HG03064 (cell line): ENCODE data around the gene ADSL.
A peak's percentile ranks its signal among the peaks of the same experiment; 100 is the strongest.

Experiments used
- ATAC-seq: cut with Tn5 transposase; IDR thresholded peaks from one replicate; pipeline ENCODE4 v1.9.1; 2021; ENCODE audit warnings: low read depth; ENCODE audit not compliant: unreplicated experiment

The ADSL gene

DNA sequence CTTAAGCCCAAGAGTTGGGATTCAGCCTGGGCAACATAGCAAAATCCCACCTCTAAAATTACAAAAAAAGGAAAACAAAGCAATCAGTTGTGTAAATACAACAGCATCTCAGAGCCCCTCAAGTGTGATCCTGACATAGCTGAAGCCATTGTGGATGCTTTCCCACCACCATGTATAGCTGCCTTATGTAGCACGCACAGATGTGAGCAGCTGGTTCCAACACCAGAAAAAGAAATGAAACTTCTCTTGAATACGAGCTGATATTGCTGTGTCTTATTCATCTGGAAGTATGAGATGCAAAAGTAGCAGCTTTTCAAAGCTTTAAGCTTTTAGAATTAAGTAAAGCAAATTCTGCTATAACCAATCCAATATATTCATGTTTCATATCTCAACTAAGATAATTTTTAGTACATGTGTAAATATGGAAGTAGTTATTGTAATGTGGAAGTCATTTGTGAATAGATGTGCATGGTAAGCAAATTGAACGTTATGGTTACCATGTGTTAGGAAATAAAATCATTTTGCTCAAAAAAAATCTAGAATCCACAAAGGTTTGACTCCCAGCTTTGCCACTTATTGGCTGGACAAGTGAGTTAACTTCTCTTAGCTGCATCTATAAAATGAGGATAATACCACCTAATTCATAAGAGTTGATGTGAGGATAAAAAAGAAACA, 87.3 kb downstream of the ADSL start:
- no peak for ATAC-seq

DNA sequence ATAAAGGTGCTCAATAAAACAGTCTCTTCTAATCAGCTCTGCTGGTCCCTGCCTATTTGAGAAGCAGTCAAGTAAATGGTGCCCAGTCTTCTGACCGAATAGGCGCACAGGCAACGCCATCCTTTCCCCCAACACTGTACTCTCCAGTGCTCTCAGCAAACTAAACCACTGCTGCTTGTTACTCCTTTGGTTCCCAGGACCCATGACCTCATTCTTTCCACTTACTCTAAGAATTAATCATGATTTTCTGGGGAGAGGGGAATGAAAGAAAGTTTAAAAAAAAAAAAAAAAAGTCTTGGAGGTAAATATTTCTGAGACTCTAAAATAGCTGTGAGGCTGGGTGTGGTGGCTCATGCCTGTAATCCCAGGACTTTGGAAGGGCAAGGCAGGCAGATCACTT, 87.8 kb downstream of the ADSL start:
- ATAC-seq, result no peak

DNA sequence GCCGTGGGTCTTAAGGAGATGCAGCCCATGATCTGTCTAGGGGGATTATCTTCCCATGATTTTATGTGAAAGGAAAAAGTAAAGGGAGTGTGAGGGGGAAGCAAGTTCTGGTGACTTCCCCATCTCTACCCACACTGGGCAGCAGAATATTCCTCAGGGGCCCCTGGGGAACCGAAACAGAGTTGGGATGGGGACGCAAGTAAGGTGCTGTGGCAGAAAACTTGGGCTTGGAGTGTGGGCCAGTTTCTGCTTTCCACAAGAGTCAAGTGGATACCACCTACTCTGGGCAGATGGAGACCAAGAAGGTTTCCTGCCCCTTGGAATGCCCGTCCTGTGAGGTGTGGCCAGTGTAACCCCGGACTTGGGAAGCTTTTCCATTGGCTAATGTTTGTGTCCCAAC, 88.4 kb downstream of the ADSL start:
- no peak for ATAC-seq

DNA sequence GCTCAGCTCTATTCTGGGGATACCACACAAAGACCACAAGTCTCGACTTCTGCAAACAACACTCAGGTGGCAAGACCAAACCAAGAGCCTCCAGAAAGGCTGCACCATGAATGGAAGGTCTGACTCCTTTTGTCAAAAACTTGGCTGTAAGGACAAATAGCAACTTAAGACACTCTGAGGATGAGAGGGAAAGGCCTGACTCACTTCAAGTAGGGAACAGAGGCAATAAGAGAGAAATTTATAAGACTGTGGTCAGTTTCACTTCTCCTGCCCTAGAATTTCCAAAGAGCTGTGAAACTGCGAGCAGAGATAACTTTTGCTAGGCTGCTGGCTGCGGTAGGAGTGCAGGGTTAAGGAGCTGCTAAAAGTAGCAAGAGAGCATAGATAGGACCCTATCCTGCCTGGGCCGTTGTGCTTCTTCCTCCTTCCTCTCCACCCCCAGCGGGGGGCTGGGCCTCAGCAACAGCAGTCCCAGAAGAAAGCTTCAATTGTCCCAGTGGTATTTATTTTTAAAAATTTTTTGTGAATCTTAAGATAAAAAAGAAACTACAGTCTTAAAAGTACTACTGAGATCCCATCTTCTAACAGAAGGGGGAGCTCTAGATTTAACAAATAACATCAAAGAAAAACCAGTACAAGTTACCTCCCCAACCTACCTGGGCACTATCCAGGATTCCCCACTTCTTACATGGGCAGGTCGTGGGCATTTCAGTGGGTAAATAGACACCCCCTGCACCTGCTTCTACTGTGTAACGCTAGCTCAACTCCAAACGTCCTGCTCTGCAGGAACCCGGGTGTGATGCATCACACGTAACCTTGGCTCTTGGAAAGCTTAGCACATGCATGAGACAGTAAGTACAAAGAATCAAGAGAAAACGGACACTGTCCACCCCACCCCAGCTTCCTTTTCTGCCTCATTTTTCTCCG, 90.5 kb downstream of the ADSL start:
- peak; percentile 56 for ATAC-seq
